ENCODE data around the gene TRPV6. TPM values are rescaled to one million over a fixed set of nuclear protein-coding genes. Genes with fewer than 3 reads are reported as not detected.

TRPV6 gene
- total RNA-seq, 1 donor from 2014 or later: not detected

GRCh38 chr7:142923391-142923790 lies 37.8 kb upstream of the TRPV6 start:
- Histone ChIP-seq H3K9ac (ENCODE audit: low read depth in 1 of 3, low read length in 3 of 3) (no peak overlapping the region), H3K4me3 (ENCODE audit: low read length in 3 of 3) (no peak overlapping the region), H3K36me3 (ENCODE audit: control insufficient read depth in 3 of 3, insufficient read depth in 3 of 3, low read length in 3 of 3) (no peaks in the 10 kb centered on the region), H3K9me3 (ENCODE audit: control insufficient read depth in 3 of 3, low read length in 3 of 3) (no peaks in the 10 kb centered on the region), H3K4me1 (ENCODE audit: control insufficient read depth in 3 of 3, insufficient read depth in 3 of 3, low read length in 3 of 3) (no peaks in the 10 kb centered on the region), H3K27me3 (ENCODE audit: control insufficient read depth in 3 of 3, insufficient read depth in 3 of 3, low read length in 3 of 3) (peaks cover 0 to 3% (median 0%) of the 10 kb centered on the region in 3 donors), H3K27ac (ENCODE audit: low read depth, low read length) (no peak overlapping the region)

DNA sequence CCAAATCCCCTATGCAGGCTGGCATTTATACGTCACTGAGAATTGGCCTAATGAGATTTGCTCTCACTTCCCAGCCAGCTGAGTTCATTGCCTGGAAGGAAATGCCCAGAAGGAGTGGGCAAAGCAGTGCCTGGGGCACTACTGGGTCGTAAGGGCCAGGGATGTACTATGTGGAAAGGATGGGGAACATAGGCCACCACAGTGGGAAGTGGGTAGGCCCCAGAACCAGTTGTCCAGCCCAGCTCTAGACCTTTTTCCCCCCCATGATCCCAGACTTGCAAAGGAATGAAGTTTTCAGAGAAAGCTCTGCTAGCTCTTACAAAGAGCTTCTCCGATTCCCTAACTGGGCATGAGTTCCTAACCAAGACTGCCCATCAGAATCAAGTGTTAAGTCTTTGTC lies 34.1 kb upstream of the TRPV6 start:
- Histone ChIP-seq H3K36me3 (ENCODE audit: control insufficient read depth in 3 of 3, insufficient read depth in 3 of 3, low read length in 3 of 3) (no peaks in the 10 kb centered on the region), H3K4me1 (ENCODE audit: control insufficient read depth in 3 of 3, insufficient read depth in 3 of 3, low read length in 3 of 3) (no peaks in the 10 kb centered on the region), H3K27ac (ENCODE audit: low read depth, low read length) (no peak overlapping the region), H3K9ac (ENCODE audit: low read depth in 1 of 3, low read length in 3 of 3) (no peak overlapping the region), H3K9me3 (ENCODE audit: control insufficient read depth in 3 of 3, low read length in 3 of 3) (no peaks in the 10 kb centered on the region), H3K4me3 (ENCODE audit: low read length in 3 of 3) (no peak overlapping the region), H3K27me3 (ENCODE audit: control insufficient read depth in 3 of 3, insufficient read depth in 3 of 3, low read length in 3 of 3) (peaks cover 0 to 2% (median 2%) of the 10 kb centered on the region in 3 donors)

DNA sequence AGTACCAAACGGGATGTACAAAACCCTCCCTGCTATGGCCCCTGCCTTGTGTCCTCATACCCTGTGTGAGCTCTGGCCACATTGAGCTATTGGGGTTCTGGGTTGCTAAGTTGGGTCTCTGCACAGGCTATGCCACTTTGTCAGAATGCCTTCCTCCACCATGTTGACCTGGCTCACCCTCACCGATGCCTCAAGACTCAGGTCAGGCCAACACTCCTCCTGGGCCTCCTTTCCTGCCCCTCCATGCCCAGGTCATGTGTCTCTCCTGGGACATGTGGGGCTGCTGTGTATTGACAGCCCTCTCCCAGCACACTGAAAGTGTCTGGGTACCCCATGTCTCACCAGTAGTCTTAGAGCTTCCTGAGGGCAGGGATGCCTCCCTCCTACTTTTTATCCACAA lies 33.4 kb upstream of the TRPV6 start:
- H3K9me3 ChIP-seq (ENCODE audit: control insufficient read depth in 3 of 3, low read length in 3 of 3): no peaks in the 10 kb centered on the region
- peaks cover 0 to 2% (median 2%) of the 10 kb centered on the region in 3 donors for H3K27me3 ChIP-seq (ENCODE audit: control insufficient read depth in 3 of 3, insufficient read depth in 3 of 3, low read length in 3 of 3)
- no peaks in the 10 kb centered on the region for H3K4me1 ChIP-seq (ENCODE audit: control insufficient read depth in 3 of 3, insufficient read depth in 3 of 3, low read length in 3 of 3)
- H3K9ac ChIP-seq (ENCODE audit: low read depth in 1 of 3, low read length in 3 of 3): no peak overlapping the region
- no peak overlapping the region for H3K27ac ChIP-seq (ENCODE audit: low read depth, low read length)
- no peaks in the 10 kb centered on the region for H3K36me3 ChIP-seq (ENCODE audit: control insufficient read depth in 3 of 3, insufficient read depth in 3 of 3, low read length in 3 of 3)
- H3K4me3 ChIP-seq (ENCODE audit: low read length in 3 of 3): no peak overlapping the region

DNA sequence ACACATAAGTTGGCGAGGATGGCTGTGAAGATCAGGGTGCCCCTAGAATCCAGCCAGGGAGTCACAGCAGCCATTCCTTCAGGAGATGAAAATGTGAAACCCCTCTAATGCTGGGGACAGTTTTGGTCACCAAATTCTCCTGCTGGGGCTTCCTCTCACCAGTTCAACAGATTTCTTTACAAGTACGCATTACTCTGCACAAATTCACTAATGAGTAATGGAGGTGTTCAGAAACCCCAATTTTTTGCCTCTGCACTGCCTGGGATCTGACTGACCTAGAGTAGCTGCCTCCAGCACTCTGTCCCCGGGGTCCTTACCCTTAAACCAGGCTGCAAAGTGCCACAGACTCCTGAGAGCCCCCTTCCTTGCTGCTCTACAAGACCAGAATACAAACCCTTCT lies 31.9 kb upstream of the TRPV6 start:
- Histone ChIP-seq H3K9me3 (ENCODE audit: control insufficient read depth in 3 of 3, low read length in 3 of 3) (no peaks in the 10 kb centered on the region), H3K4me3 (ENCODE audit: low read length in 3 of 3) (no peak overlapping the region), H3K9ac (ENCODE audit: low read depth in 1 of 3, low read length in 3 of 3) (no peak overlapping the region), H3K36me3 (ENCODE audit: control insufficient read depth in 3 of 3, insufficient read depth in 3 of 3, low read length in 3 of 3) (no peaks in the 10 kb centered on the region), H3K4me1 (ENCODE audit: control insufficient read depth in 3 of 3, insufficient read depth in 3 of 3, low read length in 3 of 3) (no peaks in the 10 kb centered on the region), H3K27ac (ENCODE audit: low read depth, low read length) (no peak overlapping the region), H3K27me3 (ENCODE audit: control insufficient read depth in 3 of 3, insufficient read depth in 3 of 3, low read length in 3 of 3) (peaks cover 0 to 2% (median 2%) of the 10 kb centered on the region in 3 donors)

DNA sequence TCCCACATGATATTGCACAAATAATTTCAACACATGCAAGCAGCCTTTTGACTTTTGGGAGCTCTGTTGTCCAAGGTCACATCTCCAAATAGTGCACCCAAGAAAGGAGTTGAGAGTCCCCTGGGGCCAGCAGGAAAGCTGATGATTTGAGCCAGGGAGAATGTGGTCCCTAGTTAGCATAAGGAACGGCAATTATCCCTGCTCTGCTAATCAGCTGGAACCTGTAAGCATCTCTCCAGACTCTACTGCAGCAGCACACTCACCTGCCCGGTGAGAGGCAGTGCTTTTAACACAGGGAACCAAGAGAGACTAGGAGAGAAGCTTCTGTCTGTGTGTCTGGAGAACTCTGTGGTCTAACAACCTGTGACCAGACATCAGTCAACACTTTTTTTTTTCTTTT lies 31.0 kb upstream of the TRPV6 start:
- no peak overlapping the region for H3K27ac ChIP-seq (ENCODE audit: low read depth, low read length)
- H3K27me3 ChIP-seq (ENCODE audit: control insufficient read depth in 3 of 3, insufficient read depth in 3 of 3, low read length in 3 of 3): peaks cover 0 to 2% (median 2%) of the 10 kb centered on the region in 3 donors
- no peaks in the 10 kb centered on the region for H3K9me3 ChIP-seq (ENCODE audit: control insufficient read depth in 3 of 3, low read length in 3 of 3)
- no peaks in the 10 kb centered on the region for H3K36me3 ChIP-seq (ENCODE audit: control insufficient read depth in 3 of 3, insufficient read depth in 3 of 3, low read length in 3 of 3)
- H3K4me1 ChIP-seq (ENCODE audit: control insufficient read depth in 3 of 3, insufficient read depth in 3 of 3, low read length in 3 of 3): no peaks in the 10 kb centered on the region
- H3K9ac ChIP-seq (ENCODE audit: low read depth in 1 of 3, low read length in 3 of 3): no peak overlapping the region
- no peak overlapping the region for H3K4me3 ChIP-seq (ENCODE audit: low read length in 3 of 3)

DNA sequence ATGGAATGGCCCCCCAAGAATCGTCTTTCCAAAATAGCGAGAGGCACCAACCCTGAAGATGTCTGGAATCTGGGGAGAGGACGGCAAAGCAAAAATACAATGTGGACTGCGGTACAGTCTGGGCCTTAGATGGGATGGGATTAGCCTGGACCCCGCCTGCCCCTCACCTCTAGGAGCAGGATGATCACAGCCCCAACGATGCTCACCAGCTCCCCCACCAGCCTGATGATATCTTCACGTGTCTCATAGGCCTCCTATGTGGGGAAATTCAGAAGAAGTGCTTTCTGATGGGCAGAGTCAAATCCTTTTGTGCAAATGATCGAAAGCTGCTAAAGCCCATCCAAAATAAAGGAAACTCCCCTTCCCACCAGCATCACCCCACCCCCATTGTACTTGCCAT lies 29.8 kb upstream of the TRPV6 start:
- Histone ChIP-seq H3K9me3 (ENCODE audit: control insufficient read depth in 3 of 3, low read length in 3 of 3) (no peaks in the 10 kb centered on the region), H3K27ac (ENCODE audit: low read depth, low read length) (no peak overlapping the region), H3K9ac (ENCODE audit: low read depth in 1 of 3, low read length in 3 of 3) (no peak overlapping the region), H3K36me3 (ENCODE audit: control insufficient read depth in 3 of 3, insufficient read depth in 3 of 3, low read length in 3 of 3) (no peaks in the 10 kb centered on the region), H3K27me3 (ENCODE audit: control insufficient read depth in 3 of 3, insufficient read depth in 3 of 3, low read length in 3 of 3) (peaks cover 0 to 2% (median 2%) of the 10 kb centered on the region in 3 donors), H3K4me1 (ENCODE audit: control insufficient read depth in 3 of 3, insufficient read depth in 3 of 3, low read length in 3 of 3) (no peaks in the 10 kb centered on the region), H3K4me3 (ENCODE audit: low read length in 3 of 3) (no peak overlapping the region)

- Histone ChIP-seq H3K27ac (ENCODE audit: low read depth, low read length) (no peak overlapping the region), H3K36me3 (ENCODE audit: control insufficient read depth in 3 of 3, insufficient read depth in 3 of 3, low read length in 3 of 3) (no peaks in the 10 kb centered on the region), H3K9me3 (ENCODE audit: control insufficient read depth in 3 of 3, low read length in 3 of 3) (no peaks in the 10 kb centered on the region), H3K27me3 (ENCODE audit: control insufficient read depth in 3 of 3, insufficient read depth in 3 of 3, low read length in 3 of 3) (peaks cover 0 to 2% (median 2%) of the 10 kb centered on the region in 3 donors), H3K4me1 (ENCODE audit: control insufficient read depth in 3 of 3, insufficient read depth in 3 of 3, low read length in 3 of 3) (no peaks in the 10 kb centered on the region), H3K9ac (ENCODE audit: low read depth in 1 of 3, low read length in 3 of 3) (no peak overlapping the region), H3K4me3 (ENCODE audit: low read length in 3 of 3) (no peak overlapping the region)
Measured at GRCh38 chr7:142914121-142914520, 28.6 kb upstream of the TRPV6 start.

GRCh38 chr7:142913566-142913965 lies 28.0 kb upstream of the TRPV6 start:
- Histone ChIP-seq H3K4me3 (ENCODE audit: low read length in 3 of 3) (no peak overlapping the region), H3K27me3 (ENCODE audit: control insufficient read depth in 3 of 3, insufficient read depth in 3 of 3, low read length in 3 of 3) (peaks cover 0 to 2% (median 2%) of the 10 kb centered on the region in 3 donors), H3K4me1 (ENCODE audit: control insufficient read depth in 3 of 3, insufficient read depth in 3 of 3, low read length in 3 of 3) (no peaks in the 10 kb centered on the region), H3K9me3 (ENCODE audit: control insufficient read depth in 3 of 3, low read length in 3 of 3) (no peaks in the 10 kb centered on the region), H3K27ac (ENCODE audit: low read depth, low read length) (no peak overlapping the region), H3K9ac (ENCODE audit: low read depth in 1 of 3, low read length in 3 of 3) (no peak overlapping the region), H3K36me3 (ENCODE audit: control insufficient read depth in 3 of 3, insufficient read depth in 3 of 3, low read length in 3 of 3) (no peaks in the 10 kb centered on the region)

- H3K4me3 ChIP-seq (ENCODE audit: low read length in 3 of 3): no peak overlapping the region
- no peak overlapping the region for H3K9ac ChIP-seq (ENCODE audit: low read depth in 1 of 3, low read length in 3 of 3)
- H3K36me3 ChIP-seq (ENCODE audit: control insufficient read depth in 3 of 3, insufficient read depth in 3 of 3, low read length in 3 of 3): no peaks in the 10 kb centered on the region
- H3K27me3 ChIP-seq (ENCODE audit: control insufficient read depth in 3 of 3, insufficient read depth in 3 of 3, low read length in 3 of 3): peaks cover 0 to 2% (median 2%) of the 10 kb centered on the region in 3 donors
- no peaks in the 10 kb centered on the region for H3K9me3 ChIP-seq (ENCODE audit: control insufficient read depth in 3 of 3, low read length in 3 of 3)
- H3K4me1 ChIP-seq (ENCODE audit: control insufficient read depth in 3 of 3, insufficient read depth in 3 of 3, low read length in 3 of 3): no peaks in the 10 kb centered on the region
- no peak overlapping the region for H3K27ac ChIP-seq (ENCODE audit: low read depth, low read length)
Measured at GRCh38 chr7:142913051-142913450, 27.5 kb upstream of the TRPV6 start.

- Histone ChIP-seq H3K4me1 (ENCODE audit: control insufficient read depth in 3 of 3, insufficient read depth in 3 of 3, low read length in 3 of 3) (no peaks in the 10 kb centered on the region), H3K9ac (ENCODE audit: low read depth in 1 of 3, low read length in 3 of 3) (no peak overlapping the region), H3K27ac (ENCODE audit: low read depth, low read length) (no peak overlapping the region), H3K4me3 (ENCODE audit: low read length in 3 of 3) (no peak overlapping the region), H3K36me3 (ENCODE audit: control insufficient read depth in 3 of 3, insufficient read depth in 3 of 3, low read length in 3 of 3) (no peaks in the 10 kb centered on the region), H3K9me3 (ENCODE audit: control insufficient read depth in 3 of 3, low read length in 3 of 3) (no peaks in the 10 kb centered on the region), H3K27me3 (ENCODE audit: control insufficient read depth in 3 of 3, insufficient read depth in 3 of 3, low read length in 3 of 3) (no peaks in the 10 kb centered on the region)
Measured at GRCh38 chr7:142910481-142910880, 24.9 kb upstream of the TRPV6 start.

GRCh38 chr7:142910031-142910433 lies 24.5 kb upstream of the TRPV6 start:
- H3K4me1 ChIP-seq (ENCODE audit: control insufficient read depth in 3 of 3, insufficient read depth in 3 of 3, low read length in 3 of 3): no peaks in the 10 kb centered on the region
- no peaks in the 10 kb centered on the region for H3K27me3 ChIP-seq (ENCODE audit: control insufficient read depth in 3 of 3, insufficient read depth in 3 of 3, low read length in 3 of 3)
- no peaks in the 10 kb centered on the region for H3K9me3 ChIP-seq (ENCODE audit: control insufficient read depth in 3 of 3, low read length in 3 of 3)
- no peaks in the 10 kb centered on the region for H3K36me3 ChIP-seq (ENCODE audit: control insufficient read depth in 3 of 3, insufficient read depth in 3 of 3, low read length in 3 of 3)
- H3K4me3 ChIP-seq (ENCODE audit: low read length in 3 of 3): no peak overlapping the region
- H3K27ac ChIP-seq (ENCODE audit: low read depth, low read length): no peak overlapping the region
- no peak overlapping the region for H3K9ac ChIP-seq (ENCODE audit: low read depth in 1 of 3, low read length in 3 of 3)

All from skeletal muscle tissue (tissue), 4 donors.